ENCODE measurements around the gene CHRNA9.

Gene CHRNA9

GRCh38 chr4:40300371-40301162 is 34.6 kb upstream of the CHRNA9 start:
- Histone ChIP-seq H3K36me3 (ENCODE audit: insufficient read depth, low read depth, low read length) (no peaks in the 10 kb centered on the region), H3K27me3 (ENCODE audit: insufficient read depth, low read length) (no peaks in the 10 kb centered on the region), H3K4me3 (ENCODE audit: low read length) (no peak overlapping the region), H3K9ac (ENCODE audit: low read depth, low read length) (no peak overlapping the region), H3K4me1 (ENCODE audit: insufficient read depth, low read length) (no peaks in the 10 kb centered on the region), H3K9me3 (ENCODE audit: insufficient read depth, low read depth, low read length) (peaks cover 7% of the 10 kb centered on the region; the same call in 1 of the 2 replicates), H3K27ac (ENCODE audit: low read length) (no peak overlapping the region)

DNA sequence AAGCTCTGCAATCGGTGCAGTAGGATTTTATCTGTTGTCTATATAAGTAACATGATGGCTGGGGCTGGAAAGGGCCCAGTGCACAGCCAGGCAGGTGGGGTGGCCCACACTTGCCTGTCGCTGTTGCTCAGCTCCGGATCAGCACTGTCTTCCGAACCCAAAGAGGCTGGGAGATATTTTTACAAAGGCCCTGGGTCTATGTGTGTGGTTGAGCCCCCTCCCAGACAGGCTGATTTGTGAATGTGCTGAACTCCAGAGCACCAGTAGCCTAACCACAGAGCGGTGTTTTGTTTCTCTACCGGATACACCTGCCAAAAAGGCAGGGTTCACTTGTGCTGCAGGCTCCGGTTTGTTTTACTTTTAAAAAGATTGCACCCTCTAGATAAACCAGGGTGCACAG is 33.5 kb upstream of the CHRNA9 start:
- no peak overlapping the region for H3K27ac ChIP-seq (ENCODE audit: low read length)
- peaks cover 7% of the 10 kb centered on the region; the same call in 1 of the 2 replicates for H3K9me3 ChIP-seq (ENCODE audit: insufficient read depth, low read depth, low read length)
- no peak overlapping the region for H3K9ac ChIP-seq (ENCODE audit: low read depth, low read length)
- H3K36me3 ChIP-seq (ENCODE audit: insufficient read depth, low read depth, low read length), result no peaks in the 10 kb centered on the region
- H3K4me3 ChIP-seq (ENCODE audit: low read length), result no peak overlapping the region
- H3K4me1 ChIP-seq (ENCODE audit: insufficient read depth, low read length), result peaks cover 5% of the 10 kb centered on the region; the same call in 1 of the 2 replicates
- H3K27me3 ChIP-seq (ENCODE audit: insufficient read depth, low read length), result no peaks in the 10 kb centered on the region

DNA sequence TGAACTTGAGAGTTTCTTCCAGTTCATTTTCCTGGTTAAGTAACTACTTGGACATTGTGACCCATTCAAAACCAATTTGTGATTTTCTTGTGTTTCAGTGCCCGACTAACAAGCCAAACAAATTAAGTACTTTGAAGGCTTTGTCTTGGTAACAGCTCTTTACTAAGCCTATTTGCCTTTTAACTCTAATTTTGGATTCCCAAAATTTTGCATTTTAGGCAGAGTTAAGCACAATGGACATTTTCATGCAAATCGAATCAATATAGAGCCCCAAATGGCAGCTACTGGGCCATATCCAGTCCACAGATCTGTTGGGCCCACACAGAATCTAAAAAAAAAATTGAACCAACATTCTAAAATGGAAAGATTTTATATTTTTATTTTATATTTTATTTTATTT is 31.4 kb upstream of the CHRNA9 start:
- Histone ChIP-seq H3K4me3 (ENCODE audit: low read length) (no peak overlapping the region), H3K27ac (ENCODE audit: low read length) (no peak overlapping the region), H3K4me1 (ENCODE audit: insufficient read depth, low read length) (peaks cover 20% of the 10 kb centered on the region; the same call in 1 of the 2 replicates)

DNA sequence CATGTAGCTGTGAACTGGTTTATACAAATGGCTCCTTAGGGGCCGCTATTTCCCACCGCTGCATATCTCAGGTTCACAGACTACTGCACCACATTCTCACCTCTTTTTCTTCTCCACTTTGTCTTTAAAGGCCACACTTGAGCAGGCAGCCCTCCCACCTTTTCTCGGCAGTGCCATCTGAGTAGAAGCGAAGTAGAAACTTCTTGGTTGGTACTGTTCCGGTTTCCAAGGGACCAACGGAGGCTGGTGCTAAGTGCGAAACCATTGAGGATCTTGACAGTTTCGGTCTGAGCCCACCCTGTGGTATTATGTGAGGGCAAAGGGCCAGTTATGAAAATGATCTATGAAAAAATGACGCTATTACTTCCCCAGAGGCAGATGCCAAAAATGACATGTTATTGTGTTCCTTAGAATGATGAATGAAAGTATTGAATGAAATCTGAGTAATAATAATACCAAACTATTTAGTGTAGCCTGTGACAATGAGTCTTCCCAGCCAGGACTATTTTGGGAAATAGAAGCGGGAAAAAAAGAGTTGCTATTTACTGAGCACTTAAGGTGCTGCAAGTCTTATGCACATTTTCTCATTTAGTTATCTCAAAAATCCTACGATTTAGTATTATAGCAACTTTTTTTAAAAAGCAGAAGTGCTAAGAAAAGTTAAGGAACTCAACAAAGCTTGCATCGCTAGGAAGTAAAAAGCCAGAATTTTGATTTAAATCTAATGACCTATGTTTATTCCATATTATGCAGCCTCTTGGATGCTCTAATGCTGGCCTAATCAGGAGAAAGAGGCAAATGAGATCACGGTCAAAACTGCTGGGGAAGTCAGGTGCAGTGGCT is 29.6 kb upstream of the CHRNA9 start:
- H3K4me3 ChIP-seq (ENCODE audit: low read length), result no peak overlapping the region
- no peak overlapping the region for H3K27ac ChIP-seq (ENCODE audit: low read length)
- H3K9me3 ChIP-seq (ENCODE audit: insufficient read depth, low read depth, low read length), result peaks cover 7% of the 10 kb centered on the region; the same call in 1 of the 2 replicates
- no peaks in the 10 kb centered on the region for H3K36me3 ChIP-seq (ENCODE audit: insufficient read depth, low read depth, low read length)
- no peaks in the 10 kb centered on the region for H3K27me3 ChIP-seq (ENCODE audit: insufficient read depth, low read length)
- peaks cover 24% of the 10 kb centered on the region; the same call in 1 of the 2 replicates for H3K4me1 ChIP-seq (ENCODE audit: insufficient read depth, low read length)
- no peak overlapping the region for H3K9ac ChIP-seq (ENCODE audit: low read depth, low read length)

More for the DNA sequence above, 31.4 kb upstream of the CHRNA9 start:
- H3K36me3 ChIP-seq (ENCODE audit: insufficient read depth, low read depth, low read length), result no peaks in the 10 kb centered on the region
- H3K9ac ChIP-seq (ENCODE audit: low read depth, low read length), result no peak overlapping the region
- H3K27me3 ChIP-seq (ENCODE audit: insufficient read depth, low read length), result no peaks in the 10 kb centered on the region
- peaks cover 7% of the 10 kb centered on the region; the same call in 1 of the 2 replicates for H3K9me3 ChIP-seq (ENCODE audit: insufficient read depth, low read depth, low read length)

DNA sequence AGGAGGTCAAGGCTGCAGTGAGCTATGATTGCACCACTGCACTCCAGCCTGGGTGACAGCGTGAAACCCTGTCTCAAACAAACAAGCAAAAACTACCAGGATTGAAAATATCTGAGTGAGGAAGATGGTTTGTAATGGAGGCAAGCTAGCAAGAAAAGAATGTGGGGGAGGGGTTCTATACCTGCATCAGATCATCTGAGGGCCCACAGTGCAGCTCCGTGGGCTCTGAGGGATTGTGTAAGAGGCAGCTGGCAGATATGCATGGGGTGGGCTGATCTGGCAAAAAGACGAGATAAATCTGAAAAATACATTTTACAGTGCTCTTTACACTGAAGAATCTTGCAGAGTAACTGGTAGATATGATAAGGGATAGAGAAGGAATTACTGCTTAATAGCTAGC is 28.9 kb upstream of the CHRNA9 start:
- H3K27ac ChIP-seq (ENCODE audit: low read length), result no peak overlapping the region
- no peaks in the 10 kb centered on the region for H3K27me3 ChIP-seq (ENCODE audit: insufficient read depth, low read length)
- H3K9me3 ChIP-seq (ENCODE audit: insufficient read depth, low read depth, low read length), result peaks cover 7% of the 10 kb centered on the region; the same call in 1 of the 2 replicates
- no peak overlapping the region for H3K9ac ChIP-seq (ENCODE audit: low read depth, low read length)
- H3K4me3 ChIP-seq (ENCODE audit: low read length), result no peak overlapping the region
- H3K36me3 ChIP-seq (ENCODE audit: insufficient read depth, low read depth, low read length), result no peaks in the 10 kb centered on the region
- H3K4me1 ChIP-seq (ENCODE audit: insufficient read depth, low read length), result peaks cover 24% of the 10 kb centered on the region; the same call in 1 of the 2 replicates

GRCh38 chr4:40306976-40307375 is 28.2 kb upstream of the CHRNA9 start:
- H3K4me1 ChIP-seq (ENCODE audit: insufficient read depth, low read length), result peaks cover 25% of the 10 kb centered on the region; the same call in 1 of the 2 replicates
- H3K27ac ChIP-seq (ENCODE audit: low read length), result no peak overlapping the region
- no peak overlapping the region for H3K4me3 ChIP-seq (ENCODE audit: low read length)
- no peaks in the 10 kb centered on the region for H3K27me3 ChIP-seq (ENCODE audit: insufficient read depth, low read length)
- H3K9me3 ChIP-seq (ENCODE audit: insufficient read depth, low read depth, low read length), result peaks cover 7% of the 10 kb centered on the region; the same call in 1 of the 2 replicates
- H3K36me3 ChIP-seq (ENCODE audit: insufficient read depth, low read depth, low read length), result no peaks in the 10 kb centered on the region
- no peak overlapping the region for H3K9ac ChIP-seq (ENCODE audit: low read depth, low read length)

DNA sequence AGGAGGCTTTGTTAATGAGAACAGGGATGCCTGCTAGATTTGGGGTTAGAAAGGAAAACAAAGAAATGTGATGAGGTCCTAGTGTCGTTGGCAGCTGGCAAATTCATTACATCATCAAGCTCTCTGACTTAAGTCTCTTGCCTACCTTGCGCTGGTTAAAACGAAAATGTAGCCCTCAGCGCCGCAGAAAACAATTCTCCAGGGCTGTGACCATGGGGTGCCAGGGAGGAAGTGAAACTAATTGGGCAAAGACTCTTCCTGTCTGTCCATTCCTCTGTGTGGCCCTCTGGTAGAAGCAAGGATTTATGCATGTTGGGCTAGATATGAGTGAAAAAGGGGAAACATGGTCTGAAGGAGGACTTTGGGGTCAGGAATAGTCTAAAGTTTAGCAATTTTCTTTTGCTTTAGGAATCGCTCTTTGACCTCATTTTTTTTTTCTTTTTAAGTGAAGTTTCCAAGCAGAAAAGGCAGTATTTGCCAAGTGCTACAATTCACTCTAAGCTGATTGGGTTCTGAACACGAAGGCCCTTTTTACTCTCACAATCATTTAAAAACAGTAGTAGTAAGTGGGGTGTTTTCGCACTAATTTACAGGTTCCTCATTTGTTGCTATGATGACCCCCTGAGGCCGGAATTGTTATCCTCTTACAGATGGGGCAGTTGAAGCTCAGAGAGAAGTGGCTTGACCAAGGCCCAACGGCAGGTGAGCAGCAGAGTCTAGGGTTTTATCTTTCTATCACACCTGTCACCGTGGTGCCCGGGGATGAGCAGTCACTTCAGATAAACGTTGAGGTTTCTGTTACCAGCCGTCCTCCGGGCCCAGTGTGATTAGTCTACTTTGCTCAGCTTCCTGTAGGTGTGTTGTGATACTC is 27.3 kb upstream of the CHRNA9 start:
- H3K27me3 ChIP-seq (ENCODE audit: insufficient read depth, low read length), result no peaks in the 10 kb centered on the region
- peaks cover 7% of the 10 kb centered on the region; the same call in 1 of the 2 replicates for H3K9me3 ChIP-seq (ENCODE audit: insufficient read depth, low read depth, low read length)
- H3K4me1 ChIP-seq (ENCODE audit: insufficient read depth, low read length), result peaks cover 27% of the 10 kb centered on the region; the same call in 1 of the 2 replicates
- H3K27ac ChIP-seq (ENCODE audit: low read length), result peak overlapping the region; percentile 34
- peak overlapping the region; percentile 24; the same call in 1 of the 2 replicates for H3K9ac ChIP-seq (ENCODE audit: low read depth, low read length)
- H3K36me3 ChIP-seq (ENCODE audit: insufficient read depth, low read depth, low read length), result no peaks in the 10 kb centered on the region
- H3K4me3 ChIP-seq (ENCODE audit: low read length), result no peak overlapping the region; the same call in 1 of the 2 replicates

DNA sequence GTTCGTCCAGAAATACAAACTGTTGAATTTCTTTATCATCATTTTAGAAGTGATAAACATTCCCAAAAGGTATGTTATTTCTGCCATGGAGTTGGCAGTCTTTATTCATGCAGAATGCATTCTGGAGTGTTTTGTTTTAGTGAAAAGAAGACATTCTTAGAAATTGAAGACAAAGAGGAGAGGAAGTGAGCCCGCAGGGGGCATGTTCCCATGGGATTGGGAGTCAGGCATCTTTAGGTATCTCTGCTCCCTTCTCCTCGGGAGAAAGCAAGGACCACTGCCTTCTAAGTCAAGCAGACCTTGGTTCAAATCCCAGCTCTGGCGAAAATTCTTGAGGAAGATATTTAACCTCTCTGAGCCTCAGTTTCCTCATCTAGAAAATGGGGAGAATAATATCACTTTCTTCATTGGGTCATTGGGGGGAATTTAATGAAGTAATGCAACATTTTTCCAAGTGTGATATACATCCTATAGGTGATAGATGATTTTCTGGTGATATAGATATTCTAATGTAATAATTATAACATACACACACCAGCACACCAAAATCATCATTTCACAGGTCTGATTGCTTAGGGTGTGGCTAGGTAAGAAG is 26.5 kb upstream of the CHRNA9 start:
- H3K36me3 ChIP-seq (ENCODE audit: insufficient read depth, low read depth, low read length), result no peaks in the 10 kb centered on the region
- no peak overlapping the region; the same call in 1 of the 2 replicates for H3K4me3 ChIP-seq (ENCODE audit: low read length)
- H3K27ac ChIP-seq (ENCODE audit: low read length), result peak overlapping the region; percentile 62
- H3K4me1 ChIP-seq (ENCODE audit: insufficient read depth, low read length), result peaks cover 27% of the 10 kb centered on the region; the same call in 1 of the 2 replicates
- peak overlapping the region; percentile 65; the same call in 1 of the 2 replicates for H3K9ac ChIP-seq (ENCODE audit: low read depth, low read length)
- H3K9me3 ChIP-seq (ENCODE audit: insufficient read depth, low read depth, low read length), result peaks cover 7% of the 10 kb centered on the region; the same call in 1 of the 2 replicates
- H3K27me3 ChIP-seq (ENCODE audit: insufficient read depth, low read length), result no peaks in the 10 kb centered on the region

DNA sequence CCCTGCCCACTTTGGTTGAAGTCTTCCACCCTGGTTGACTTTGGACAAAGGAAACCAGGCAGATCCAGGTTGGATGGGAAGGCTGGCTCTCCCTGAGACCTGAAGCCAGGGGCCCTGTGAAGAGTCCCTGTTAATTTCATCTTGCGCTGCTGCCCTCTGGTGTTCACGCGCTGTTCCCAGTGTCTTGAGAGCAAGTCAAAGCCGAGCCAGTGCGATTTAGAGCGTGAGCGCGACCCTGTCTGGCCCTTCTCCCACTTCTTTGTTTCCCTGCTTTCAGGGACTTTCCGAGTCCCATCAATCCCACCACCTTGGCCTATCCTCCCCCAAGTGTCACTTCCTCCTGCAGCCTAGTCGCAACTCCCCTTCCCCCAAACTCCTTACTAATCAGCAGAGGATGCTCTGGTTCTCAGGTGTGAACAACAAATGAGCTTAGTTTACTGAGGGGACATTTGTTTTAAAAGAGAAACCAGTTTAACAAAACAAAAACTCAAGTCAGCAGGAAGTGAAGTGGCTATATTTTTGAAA is 25.8 kb upstream of the CHRNA9 start:
- Histone ChIP-seq H3K9me3 (ENCODE audit: insufficient read depth, low read depth, low read length) (peaks cover 6% of the 10 kb centered on the region; the same call in 1 of the 2 replicates), H3K4me3 (ENCODE audit: low read length) (no peak overlapping the region; the same call in 1 of the 2 replicates), H3K27ac (ENCODE audit: low read length) (peak overlapping the region; percentile 82), H3K36me3 (ENCODE audit: insufficient read depth, low read depth, low read length) (no peaks in the 10 kb centered on the region), H3K9ac (ENCODE audit: low read depth, low read length) (peak overlapping the region; percentile 65; the same call in 1 of the 2 replicates), H3K27me3 (ENCODE audit: insufficient read depth, low read length) (no peaks in the 10 kb centered on the region), H3K4me1 (ENCODE audit: insufficient read depth, low read length) (peaks cover 27% of the 10 kb centered on the region; the same call in 1 of the 2 replicates)

- Histone ChIP-seq H3K9me3 (ENCODE audit: insufficient read depth, low read depth, low read length) (no peaks in the 10 kb centered on the region), H3K4me3 (ENCODE audit: low read length) (no peak overlapping the region), H3K9ac (ENCODE audit: low read depth, low read length) (no peak overlapping the region), H3K36me3 (ENCODE audit: insufficient read depth, low read depth, low read length) (no peaks in the 10 kb centered on the region), H3K27ac (ENCODE audit: low read length) (no peak overlapping the region), H3K4me1 (ENCODE audit: insufficient read depth, low read length) (peaks cover 27% of the 10 kb centered on the region; the same call in 1 of the 2 replicates), H3K27me3 (ENCODE audit: insufficient read depth, low read length) (no peaks in the 10 kb centered on the region)
These were observed 24.9 kb upstream of the CHRNA9 start for GRCh38 chr4:40310225-40310624.
